NCI-H524 treated with DMSO at 0.1 percent for 48 hours (cell line): ENCODE results near the gene BAZ2B.
"Not testable (repeated sequence)": the region's sequence is repeated elsewhere in the genome, so short reads cannot be mapped to it uniquely, and the experiment has no call there.

Experiments
- DNase-seq: peaks from one replicate; lab custom pipeline; 2025; lab: John Stamatoyannopoulos, UW

BAZ2B gene

GRCh38 chr2:159616286-159616701, at the start of gene BAZ2B:
BAZ2B (minus strand) TSS chr2:159616548; CDS start chr2:159478719, 137,829 bp downstream.
- no peak for DNase-seq

GRCh38 chr2:159661286-159661685, 44.9 kb upstream of the BAZ2B start:
- no peak for DNase-seq

- no peak for DNase-seq
These were observed 42.8 kb upstream of the BAZ2B start for GRCh38 chr2:159658881-159659873.

- DNase-seq = no peak
These were observed 37.6 kb upstream of the BAZ2B start for GRCh38 chr2:159653962-159654361.

GRCh38 chr2:159651884-159652283, 35.5 kb upstream of the BAZ2B start:
- no peak for DNase-seq

GRCh38 chr2:159650574-159650973, 34.2 kb upstream of the BAZ2B start:
- no peak for DNase-seq

- no peak for DNase-seq
These were observed 32.3 kb upstream of the BAZ2B start for GRCh38 chr2:159648643-159649042.

GRCh38 chr2:159647667-159648066, 31.3 kb upstream of the BAZ2B start:
- no peak for DNase-seq

GRCh38 chr2:159640176-159640575, 23.8 kb upstream of the BAZ2B start:
- DNase-seq = no peak

GRCh38 chr2:159639712-159640111, 23.4 kb upstream of the BAZ2B start:
- DNase-seq = no peak

GRCh38 chr2:159639071-159639470, 22.7 kb upstream of the BAZ2B start:
- DNase-seq = no peak

- no peak for DNase-seq
These were observed 21.7 kb upstream of the BAZ2B start for GRCh38 chr2:159637988-159638501.

GRCh38 chr2:159637240-159637639, 20.9 kb upstream of the BAZ2B start:
- no peak for DNase-seq

- DNase-seq = no peak
These were observed 18.9 kb upstream of the BAZ2B start for GRCh38 chr2:159635006-159635789.

- no peak for DNase-seq
These were observed 16.9 kb upstream of the BAZ2B start for GRCh38 chr2:159633219-159633618.

GRCh38 chr2:159625628-159626027, 9.3 kb upstream of the BAZ2B start:
- DNase-seq = not testable (repeated sequence)

GRCh38 chr2:159623436-159623835, 7.1 kb upstream of the BAZ2B start:
- DNase-seq = no peak

GRCh38 chr2:159622966-159623365, 6.6 kb upstream of the BAZ2B start:
- DNase-seq = no peak

- no peak for DNase-seq
These were observed 4.4 kb upstream of the BAZ2B start for GRCh38 chr2:159620796-159621195.

- DNase-seq = peak; percentile 49
These were observed 1.3 kb upstream of the BAZ2B start for GRCh38 chr2:159617646-159618045.

GRCh38 chr2:159617100-159617499, 752 bp upstream of the BAZ2B start:
- DNase-seq = no peak
